GM21529 (cell line): ENCODE data around the gene HBS1L.
A peak's percentile ranks its signal among the peaks of the same experiment; 100 is the strongest.

Experiments
- ATAC-seq: cut with Tn5 transposase; IDR thresholded peaks from one replicate; pipeline ENCODE4 v1.9.1; 2021; ENCODE audit not compliant: unreplicated experiment

Gene HBS1L

DNA sequence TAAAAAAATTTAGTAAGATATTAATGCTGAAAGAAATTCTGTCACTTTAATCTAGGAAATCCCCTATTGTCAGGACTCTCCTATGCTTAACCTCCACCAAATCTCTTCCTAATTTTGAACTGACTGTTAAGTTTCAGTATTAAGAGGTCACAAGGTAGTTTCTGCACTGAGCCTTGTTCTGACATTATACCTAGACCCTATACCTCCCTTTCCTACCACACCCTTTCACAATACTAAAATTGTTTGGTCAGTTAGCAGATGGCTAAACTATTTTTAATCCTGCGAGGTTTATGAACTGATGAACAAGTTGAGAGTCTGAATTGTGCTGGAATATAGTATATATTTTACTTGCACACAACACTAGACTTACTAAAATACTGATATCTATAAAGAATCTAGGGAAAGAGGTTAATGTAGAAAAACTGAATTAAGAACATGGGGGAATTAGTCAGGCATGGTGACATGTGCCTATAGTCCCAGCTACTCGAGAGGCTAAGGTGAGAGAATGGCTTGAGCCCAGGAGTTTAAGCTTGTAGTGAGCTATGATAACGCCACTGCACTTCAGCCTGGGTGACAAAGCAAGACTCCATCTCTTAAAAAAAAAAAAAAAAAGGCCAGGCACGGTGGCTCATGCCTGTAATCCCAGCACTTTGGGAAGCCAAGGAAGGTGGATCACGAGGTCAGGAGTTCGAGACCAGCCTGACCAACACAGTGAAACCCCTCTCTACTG lies 51.5 kb downstream of the HBS1L start:
- ATAC-seq = peak; percentile 94

GRCh38 chr6:135002229-135002844 lies 52.3 kb downstream of the HBS1L start:
- no peak for ATAC-seq

- no peak for ATAC-seq
These were observed 55.5 kb downstream of the HBS1L start for GRCh38 chr6:134999107-134999506.

GRCh38 chr6:134997133-134997995 lies 57.3 kb downstream of the HBS1L start:
- ATAC-seq = no peak

GRCh38 chr6:134995536-134995935 lies 59.1 kb downstream of the HBS1L start:
- ATAC-seq = no peak

DNA sequence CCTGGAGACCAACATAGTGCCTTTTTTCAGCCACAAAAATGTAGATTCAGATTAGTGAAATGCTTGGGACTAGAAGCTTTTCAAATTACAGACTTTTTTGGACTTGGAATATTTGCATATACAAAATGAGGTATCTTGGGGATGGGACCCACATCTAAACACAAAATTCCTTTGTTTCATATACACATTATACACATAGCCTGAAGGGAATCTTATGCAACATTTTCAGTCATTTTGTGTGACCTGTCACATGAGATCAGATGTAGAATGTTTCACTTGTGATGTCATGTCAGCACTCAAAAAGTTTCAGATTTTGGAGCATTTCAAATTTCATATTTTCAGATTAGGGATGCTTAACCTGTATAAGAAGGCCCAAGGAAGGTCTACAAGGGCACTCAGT lies 60.2 kb downstream of the HBS1L start:
- ATAC-seq = no peak

- ATAC-seq = no peak
These were observed 62.5 kb downstream of the HBS1L start for GRCh38 chr6:134992155-134992554.

GRCh38 chr6:134990262-134990661 lies 64.4 kb downstream of the HBS1L start:
- no peak for ATAC-seq

- ATAC-seq = no peak
These were observed 69.8 kb downstream of the HBS1L start for GRCh38 chr6:134984821-134985220.

GRCh38 chr6:134983823-134984222 lies 70.8 kb downstream of the HBS1L start:
- ATAC-seq = no peak

DNA sequence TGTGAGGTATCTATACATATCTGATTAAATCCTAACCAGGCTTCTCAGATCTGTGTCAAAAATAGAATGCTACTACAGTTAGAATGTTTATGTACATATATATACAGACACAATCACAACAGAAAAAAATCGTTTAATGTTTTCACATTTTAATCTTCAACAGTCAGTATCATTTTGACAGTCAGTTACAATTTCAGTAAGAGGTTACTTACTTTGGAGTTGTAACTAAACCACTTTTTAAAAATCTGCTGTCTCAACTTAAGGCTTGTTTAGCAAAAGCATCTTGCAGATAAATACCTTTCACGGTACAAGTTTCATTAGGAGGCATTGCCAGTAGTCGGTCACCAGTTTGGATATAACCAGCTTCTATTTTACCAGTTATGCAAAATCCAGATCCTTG lies 72.5 kb downstream of the HBS1L start:
- no peak for ATAC-seq

DNA sequence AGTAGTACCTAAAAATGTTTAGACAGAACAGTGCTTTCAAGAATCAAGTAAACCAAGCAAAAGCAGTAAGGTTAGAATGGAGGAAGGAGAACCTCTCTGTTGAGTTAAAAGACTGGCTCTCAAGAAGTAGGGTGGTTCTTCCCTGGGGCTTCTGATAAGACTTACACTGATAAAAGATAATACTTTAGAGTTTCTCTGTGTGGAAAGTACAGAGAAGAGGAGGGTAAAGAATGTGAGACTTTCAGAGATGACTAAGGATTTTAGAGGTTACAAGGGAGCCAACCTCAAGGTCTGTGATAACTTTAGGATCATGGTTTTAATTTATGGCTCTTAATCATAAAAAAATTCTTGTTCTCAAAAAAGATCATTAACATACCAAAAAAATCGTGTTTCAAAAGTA lies 73.8 kb downstream of the HBS1L start:
- ATAC-seq = no peak

GRCh38 chr6:134979142-134979541 lies 75.5 kb downstream of the HBS1L start:
- peak; percentile 84 for ATAC-seq

DNA sequence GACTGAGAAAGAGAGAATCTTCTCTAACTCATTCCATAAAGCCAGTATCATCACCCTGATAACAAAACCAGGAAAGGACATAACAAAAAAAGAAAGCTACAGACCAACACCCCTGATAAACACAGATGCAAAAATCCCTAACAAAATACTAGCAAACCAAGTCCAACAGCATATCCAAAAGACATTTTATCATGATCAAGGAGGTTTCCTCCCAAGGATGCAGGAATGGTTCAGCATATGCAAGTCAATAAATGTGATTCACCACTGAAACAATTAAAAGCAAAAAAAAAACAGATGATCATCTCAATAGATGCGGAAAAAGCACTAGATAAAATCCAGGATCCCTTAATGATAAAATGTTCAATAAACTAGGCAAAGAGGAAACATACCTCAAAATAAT lies 80.3 kb downstream of the HBS1L start:
- ATAC-seq = no peak

GRCh38 chr6:134967711-134968110 lies 86.9 kb downstream of the HBS1L start:
- peak; percentile 87 for ATAC-seq

GRCh38 chr6:134964451-134965203 lies 90.0 kb downstream of the HBS1L start:
- ATAC-seq = no peak

GRCh38 chr6:134962421-134962820 lies 92.2 kb downstream of the HBS1L start:
- ATAC-seq = no peak

- no peak for ATAC-seq
These were observed 93.3 kb downstream of the HBS1L start for GRCh38 chr6:134961366-134961765.

DNA sequence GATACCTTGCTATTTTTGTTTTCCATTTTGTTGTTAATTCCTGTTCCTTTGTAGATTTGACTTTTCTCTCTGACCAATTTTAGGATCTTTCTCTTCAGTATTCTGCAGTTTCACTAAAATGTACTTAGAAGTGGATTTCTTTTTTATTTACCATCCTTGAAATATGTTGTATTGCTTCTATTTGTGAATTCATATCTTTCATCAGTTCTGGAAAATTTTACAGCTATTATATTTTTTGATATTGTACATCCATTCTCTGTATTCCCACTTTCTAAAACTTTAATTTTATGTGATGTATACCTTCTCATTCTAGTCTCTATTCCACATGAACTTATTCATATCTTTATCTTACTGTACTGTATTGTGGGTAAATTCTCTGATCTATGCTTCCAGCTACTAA lies 95.0 kb downstream of the HBS1L start:
- no peak for ATAC-seq

DNA sequence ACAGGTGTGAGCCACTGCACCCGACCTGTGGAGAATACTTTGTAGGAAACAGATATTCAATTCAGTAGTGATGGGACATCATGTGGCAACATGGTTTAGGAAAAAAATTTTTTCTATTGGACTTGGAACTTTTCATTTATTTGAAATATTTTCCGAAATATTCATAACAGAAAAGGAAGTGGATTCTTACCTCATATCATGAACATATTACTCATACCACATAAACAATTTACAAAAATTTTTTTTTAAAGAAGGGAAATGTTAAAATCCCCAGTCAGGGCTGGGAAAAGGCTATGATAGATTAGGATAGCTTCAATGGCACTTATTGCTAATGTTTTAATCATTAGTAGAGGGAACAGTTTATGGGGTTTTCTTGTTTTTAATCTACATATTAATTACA lies 97.9 kb downstream of the HBS1L start:
- ATAC-seq = no peak

- no peak for ATAC-seq
These were observed 98.6 kb downstream of the HBS1L start for GRCh38 chr6:134956032-134956431.
